ENCODE results near the gene TPSB2.
"Not testable (repeated sequence)": the region's sequence is repeated elsewhere in the genome, so short reads cannot be mapped to it uniquely, and the experiment has no call there.

DNA sequence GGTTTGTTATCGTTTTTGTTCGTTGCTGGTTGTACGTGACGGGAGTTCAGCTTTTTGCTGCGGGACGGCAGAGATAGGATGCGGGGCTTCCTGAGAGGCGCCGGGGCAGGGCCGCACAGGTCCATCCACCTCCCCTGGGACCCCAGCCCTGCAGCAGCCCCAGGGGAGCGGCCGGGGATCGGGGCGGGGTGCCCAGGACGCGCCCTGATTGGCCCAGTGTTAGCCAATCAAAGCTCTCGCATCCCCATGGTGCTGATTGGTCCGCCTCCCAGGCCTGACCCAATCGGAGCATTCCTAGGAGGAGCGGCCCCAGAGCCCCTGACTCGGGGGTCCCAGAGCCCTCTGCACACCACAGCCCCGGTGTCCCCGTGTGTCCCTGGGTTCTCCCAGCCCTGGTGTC is 8.9 kb upstream of the TPSB2 start:
- not testable (repeated sequence) for TF ChIP-seq EZH2 (IDR thresholded peaks at IDR 0.05; ENCODE audit: low read length, unreplicated experiment); CTCF (conservative IDR thresholded peaks at IDR 0.05; ENCODE audit: low read depth, low read length)
